ENCODE measurements around the gene KCNQ1OT1.

The KCNQ1OT1 gene

DNA sequence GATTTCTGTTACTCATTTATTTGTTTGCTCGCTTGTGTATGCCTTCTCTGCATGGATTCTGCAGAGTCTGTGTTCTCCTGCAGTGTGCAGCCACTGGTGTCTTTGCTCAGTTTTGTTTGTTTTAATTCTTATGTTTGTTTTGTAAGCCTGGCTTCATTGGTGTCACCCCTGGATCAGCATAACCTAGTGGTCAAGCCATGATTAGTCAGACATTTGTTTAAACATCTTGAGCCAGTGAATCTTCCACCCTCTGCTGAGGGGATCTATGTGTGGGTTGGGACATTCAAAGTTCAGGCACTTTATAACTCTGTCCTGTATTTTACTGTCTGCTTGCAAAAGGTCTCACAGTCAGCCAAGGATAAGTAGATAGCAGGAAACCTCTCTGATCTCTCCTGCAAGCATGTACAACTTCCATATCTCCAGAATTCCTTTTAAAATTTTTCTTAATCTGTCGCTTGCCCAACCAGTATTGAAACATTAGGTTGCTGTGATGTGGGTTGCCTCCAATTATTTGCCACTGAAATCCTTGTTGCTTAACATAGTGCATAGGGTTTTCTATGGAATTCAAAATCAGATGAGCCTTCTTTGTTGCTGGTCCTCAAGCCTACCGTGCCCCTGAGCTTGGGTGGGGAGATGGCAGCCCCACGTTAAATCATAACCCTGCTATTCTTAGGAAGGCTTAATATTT is 86.8 kb downstream of the KCNQ1OT1 start:
- no peak for DNase-seq (ENCODE audit: low read depth in 2 of 3, low spot score in 1 of 3)

DNA sequence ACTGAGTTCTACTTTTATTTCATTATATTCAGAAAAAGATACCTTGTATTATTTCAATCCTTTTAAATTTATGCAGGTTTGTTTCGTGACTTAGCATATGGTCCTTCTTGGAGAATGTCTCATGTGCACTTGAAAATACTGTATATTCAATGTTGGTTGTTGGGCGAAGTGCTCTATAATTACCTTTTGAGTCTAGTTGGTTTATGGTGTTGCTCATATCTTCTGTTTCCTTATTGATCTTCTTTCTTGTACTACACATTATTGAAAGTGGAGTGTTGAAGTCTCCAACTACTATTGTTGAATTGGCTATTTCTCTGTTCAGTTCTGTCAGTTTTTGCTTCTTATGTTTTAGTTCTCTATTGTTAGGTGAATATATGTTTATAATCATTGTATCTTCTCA is 90.4 kb downstream of the KCNQ1OT1 start:
- DNase-seq (ENCODE audit: low read depth in 2 of 3, low spot score in 1 of 3) = no peak

DNA sequence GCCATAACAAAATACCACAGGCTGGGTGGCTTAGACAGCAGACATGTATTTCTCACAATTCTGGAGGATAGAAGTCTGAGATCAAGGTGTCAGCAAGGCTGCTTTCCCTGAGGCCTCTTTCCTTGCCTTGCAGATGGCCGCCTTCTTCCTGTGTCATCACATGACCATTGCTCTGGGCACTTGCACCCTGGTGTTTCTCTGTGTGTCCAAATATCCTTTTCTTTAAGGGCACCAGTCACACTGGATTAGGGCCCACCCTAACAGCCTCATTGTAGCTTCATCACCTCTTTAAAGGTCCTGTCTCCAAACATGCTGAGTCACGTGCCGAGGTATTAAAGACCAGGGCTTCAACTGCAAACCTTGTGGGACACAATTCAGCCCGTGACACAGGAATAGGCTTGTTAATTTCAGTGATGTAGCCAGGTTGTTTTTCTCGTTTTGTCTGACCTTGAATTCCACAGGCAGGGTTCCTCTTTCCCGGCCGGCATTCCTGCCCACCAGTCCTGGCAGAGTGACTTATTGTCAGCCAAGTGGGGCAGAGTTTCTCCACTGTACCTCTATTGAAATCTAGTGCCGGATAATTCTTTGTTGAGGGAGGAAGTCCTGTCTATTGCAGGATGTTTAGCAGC is 100.1 kb downstream of the KCNQ1OT1 start:
- DNase-seq (ENCODE audit: low read depth in 2 of 3, low spot score in 1 of 3) = no peak

DNA sequence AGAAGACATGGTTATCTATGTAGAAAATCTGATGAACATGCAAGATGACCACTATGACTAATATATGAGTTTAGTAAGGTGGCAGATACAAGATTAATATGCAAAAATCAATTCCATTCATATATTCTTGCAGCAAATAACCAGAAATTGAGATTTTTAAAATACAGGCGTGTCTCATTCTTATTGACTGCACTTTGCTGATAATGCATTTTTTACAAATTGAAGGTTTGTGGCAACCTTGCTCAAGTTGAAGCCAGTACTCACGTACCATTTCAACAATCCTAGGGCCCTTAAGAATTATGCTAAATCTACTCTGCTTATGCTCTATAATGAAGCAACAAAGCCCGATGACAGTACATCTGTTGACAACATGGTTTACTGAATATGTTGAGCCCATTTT is 104.6 kb downstream of the KCNQ1OT1 start:
- DNase-seq (ENCODE audit: low read depth in 2 of 3, low spot score in 1 of 3) = no peak

DNA sequence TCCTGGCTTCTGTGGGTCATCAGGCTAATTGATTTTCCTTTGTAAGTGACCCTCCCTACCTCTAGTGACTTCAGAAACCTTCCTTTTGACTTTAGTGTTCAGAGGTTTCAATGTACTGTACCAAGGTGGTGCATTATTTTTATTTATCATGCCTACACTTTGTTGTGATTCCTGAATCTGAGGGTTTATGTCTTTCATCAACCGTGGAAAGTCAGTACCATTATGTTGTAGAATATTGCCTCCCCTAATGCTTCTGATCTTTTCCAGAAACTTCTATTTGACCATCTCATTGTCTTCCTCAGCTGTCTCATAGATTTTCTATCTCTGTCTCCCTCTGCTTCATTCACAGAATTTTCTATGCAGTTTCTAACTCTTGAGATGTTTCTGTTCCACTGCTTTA is 105.5 kb downstream of the KCNQ1OT1 start:
- DNase-seq (ENCODE audit: low read depth in 2 of 3, low spot score in 1 of 3) = no peak

DNA sequence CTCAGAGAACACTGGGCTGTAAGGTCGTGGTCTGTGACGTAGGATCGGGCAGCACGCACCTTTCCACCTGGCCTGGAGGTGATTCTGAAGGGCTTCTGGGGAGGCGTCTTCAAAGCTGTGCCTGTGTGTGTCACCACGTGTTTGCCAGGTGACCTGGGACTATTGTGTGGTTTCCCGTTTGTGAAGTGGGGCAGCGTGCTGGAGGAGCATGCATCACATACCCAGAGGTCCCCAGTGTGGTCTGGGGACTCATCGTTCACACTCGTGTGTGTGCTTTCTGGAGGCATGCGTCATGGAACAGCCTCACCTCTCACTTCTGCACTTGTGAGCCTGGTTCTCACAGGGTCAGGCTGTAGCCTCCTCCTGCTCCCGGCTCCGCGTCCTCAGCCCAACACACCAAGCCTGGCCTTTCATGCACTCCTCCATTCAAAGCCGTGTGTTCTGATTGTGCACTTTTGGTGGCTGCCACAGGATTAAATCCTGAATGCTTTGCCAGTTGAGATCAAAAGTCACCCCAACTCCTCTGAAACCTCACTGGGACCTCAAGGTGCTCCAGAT is 106.3 kb downstream of the KCNQ1OT1 start:
- no peak for DNase-seq (ENCODE audit: low read depth in 2 of 3, low spot score in 1 of 3)

DNA sequence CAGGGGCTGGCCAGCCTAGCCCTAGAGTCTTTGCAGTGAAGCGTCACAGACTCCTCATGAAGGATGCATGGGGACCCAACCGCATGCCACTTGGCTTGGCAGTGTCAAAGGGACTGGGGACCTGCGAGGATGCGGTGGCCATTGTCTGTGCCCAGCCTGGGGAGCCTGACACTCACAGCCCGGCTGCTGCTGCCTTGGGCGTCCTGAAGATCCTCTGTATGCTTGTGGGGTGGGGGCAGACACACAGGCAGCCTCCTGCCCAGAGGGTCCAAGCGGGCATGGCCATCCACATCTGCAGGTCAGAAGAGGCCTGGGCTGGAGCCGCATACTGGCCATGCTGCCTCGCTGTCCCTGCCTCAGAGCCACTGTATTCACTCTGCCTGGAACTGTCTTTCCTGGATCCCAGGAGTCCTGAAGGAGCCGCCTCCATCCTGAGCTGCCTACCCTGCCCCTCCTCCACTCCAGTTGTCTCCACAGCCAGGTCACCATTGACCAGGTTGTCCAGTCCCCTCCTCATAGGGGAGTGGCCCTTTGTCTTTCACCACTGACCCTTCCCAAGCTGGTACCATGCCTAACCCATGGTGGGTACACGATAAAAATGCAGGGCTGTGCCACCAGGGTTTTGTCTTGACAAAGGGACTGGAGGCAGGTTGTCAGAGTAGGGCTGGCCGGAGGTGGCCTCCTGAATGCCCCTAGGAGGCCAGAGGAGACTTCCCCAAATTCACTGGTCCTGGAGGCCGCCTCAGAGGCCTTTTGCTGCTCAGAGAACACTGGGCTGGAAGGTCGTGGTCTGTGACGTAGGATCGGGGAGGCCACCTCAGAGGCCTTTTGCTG is 107.0 kb downstream of the KCNQ1OT1 start:
- no peak for DNase-seq (ENCODE audit: low read depth in 2 of 3, low spot score in 1 of 3)

DNA sequence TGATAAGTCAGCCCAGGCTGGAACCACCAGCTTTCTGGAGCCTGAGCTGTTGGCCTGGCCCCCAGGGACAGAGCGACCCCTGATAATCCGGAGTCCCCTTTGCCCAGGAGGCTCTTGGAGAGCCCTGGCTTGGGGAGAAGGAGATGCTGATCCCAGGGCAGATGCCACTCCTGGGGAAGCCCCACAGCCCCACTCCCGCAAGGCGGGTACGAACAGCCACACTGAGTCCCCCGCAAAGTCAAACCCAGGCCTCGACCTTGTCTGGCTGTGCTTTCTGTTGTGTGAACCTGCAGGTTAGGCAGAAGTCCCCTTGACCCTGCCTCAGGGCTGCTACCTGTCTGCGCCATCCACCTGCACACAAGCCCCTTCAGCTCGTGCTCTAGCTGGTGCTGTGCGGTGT is 108.0 kb downstream of the KCNQ1OT1 start:
- no peak for DNase-seq (ENCODE audit: low read depth in 2 of 3, low spot score in 1 of 3)

DNA sequence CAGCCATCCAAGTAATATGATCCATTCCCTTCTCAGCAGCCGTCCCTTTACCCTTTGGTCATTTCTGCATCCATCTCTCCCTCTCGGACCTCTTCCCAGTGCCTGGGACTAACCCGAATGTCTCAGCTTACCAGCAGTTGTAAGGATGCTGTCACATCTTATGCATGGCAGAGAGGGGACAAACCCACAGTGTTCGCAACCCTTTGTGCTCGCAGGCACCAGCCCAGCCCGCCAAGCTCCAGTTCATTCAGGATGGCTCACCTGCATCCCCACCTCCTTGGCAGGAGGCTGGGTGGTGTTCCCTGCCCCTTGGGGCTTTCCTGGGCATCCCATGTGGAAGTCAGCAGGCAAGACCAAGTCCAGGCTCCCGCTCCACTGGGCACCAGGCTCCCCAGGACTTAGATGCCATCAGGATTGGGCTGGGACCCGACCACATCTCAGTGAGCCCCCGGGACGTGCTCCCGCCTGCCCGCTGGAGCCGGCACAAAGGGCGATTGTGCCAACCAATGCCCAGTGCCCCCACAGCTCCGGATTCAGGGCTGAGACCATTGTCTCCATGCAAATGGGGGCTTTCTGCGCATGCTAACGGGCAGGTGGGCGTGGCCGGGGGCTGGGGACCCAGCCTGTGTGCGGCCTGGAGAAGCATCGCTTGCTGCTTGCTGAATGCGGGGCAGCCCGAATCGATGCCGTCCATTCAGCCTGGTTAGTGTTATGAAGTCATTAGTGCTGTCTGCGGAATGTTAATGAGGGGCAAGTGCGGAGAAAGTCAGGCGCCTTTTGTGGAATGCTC is 108.6 kb downstream of the KCNQ1OT1 start:
- DNase-seq (ENCODE audit: low read depth in 2 of 3, low spot score in 1 of 3) = no peak

DNA sequence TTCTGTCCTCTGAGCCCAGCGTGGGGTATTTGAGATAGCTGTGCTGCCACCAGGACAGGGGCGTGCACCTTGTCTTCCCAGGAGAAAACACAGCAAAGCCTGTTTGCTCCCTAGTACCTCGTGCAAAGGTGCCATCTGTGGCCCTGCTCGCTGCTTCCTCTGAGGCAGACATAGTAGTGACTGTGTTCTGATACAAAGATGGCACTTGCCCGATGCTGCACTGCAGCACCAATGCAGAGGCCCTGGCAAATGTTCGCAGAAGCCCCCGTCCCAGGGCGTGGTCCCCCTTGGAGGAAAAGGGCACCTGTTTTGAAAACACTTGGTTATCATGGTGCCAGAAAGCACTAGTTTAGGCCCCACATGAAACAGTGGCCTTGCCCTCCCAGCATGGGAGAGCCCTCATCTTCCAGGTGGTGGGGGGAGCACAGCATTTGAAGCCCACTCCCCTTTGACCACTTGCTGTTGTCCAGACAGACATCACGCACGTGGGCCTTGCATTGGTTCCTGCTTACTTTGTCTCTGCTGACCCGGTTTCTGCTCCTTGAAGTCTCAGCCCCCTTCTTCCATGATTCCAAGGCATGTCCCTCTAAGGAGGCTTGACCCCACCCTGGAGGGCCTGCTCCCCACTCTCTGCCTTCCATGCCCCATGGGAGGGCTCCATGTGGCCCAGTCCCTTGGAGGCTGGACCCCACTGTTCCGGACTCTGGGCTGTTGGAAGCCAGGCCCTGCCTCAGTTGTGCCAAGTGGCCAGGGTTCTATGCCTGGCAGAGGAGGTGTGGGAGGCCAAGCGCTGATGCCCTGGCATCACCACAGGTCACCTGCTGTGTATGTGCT is 109.4 kb downstream of the KCNQ1OT1 start:
- DNase-seq (ENCODE audit: low read depth in 2 of 3, low spot score in 1 of 3) = no peak

DNA sequence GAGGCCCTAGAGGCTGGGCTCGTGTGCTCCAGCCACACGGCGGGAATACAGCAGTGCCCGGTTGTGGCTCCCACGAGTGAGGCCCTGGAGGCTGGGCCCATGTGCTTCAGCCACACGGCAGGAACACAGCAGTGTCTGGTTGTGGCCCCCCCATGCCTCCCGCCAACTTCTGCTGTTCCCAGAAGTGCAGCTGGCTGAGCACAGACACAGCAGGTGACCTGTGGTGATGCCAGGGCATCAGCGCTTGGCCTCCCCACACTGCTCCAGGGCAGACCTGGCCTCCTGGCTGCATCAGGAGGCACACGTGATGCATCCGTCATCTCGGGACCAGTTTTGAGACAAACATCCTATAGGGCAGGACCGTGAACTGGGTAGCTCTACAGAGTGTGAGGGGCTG is 110.3 kb downstream of the KCNQ1OT1 start:
- no peak for DNase-seq (ENCODE audit: low read depth in 2 of 3, low spot score in 1 of 3)

DNA sequence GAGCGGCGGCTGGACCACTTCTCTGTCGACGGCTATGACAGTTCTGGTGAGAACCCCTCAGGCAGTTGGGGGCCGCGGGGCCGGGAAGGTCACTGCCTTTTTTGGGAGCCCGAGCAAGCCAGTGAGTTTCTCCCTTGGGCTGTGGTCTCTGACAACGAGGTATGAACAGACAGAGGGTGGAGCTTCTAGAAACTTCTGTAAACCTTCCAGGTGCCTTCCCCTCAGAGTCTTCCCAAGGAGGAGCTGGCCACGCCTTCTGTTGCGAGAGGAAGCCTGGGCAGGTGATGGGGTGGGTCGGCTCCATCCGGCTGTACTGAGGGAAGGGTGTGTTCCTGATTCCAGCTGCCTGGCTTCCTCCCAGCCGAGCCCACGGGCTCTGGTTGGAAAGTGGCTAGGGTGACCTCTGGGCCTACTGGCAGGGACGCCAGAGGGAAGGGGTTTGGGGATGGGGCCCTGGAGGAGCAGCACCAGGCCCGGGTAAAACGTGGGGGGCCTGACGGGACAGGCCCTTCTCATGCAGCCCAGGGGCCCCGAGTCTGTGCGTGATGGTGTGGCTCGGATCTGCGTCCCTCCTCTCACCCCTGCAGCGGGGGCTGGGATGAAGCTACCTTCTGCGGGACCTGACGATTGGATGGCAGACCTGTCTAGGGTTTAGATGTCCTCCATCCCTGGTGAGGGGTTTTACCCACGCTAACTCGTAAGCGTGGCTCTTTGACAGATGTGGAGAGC is 110.8 kb downstream of the KCNQ1OT1 start:
- DNase-seq (ENCODE audit: low read depth in 2 of 3, low spot score in 1 of 3) = no peak

DNA sequence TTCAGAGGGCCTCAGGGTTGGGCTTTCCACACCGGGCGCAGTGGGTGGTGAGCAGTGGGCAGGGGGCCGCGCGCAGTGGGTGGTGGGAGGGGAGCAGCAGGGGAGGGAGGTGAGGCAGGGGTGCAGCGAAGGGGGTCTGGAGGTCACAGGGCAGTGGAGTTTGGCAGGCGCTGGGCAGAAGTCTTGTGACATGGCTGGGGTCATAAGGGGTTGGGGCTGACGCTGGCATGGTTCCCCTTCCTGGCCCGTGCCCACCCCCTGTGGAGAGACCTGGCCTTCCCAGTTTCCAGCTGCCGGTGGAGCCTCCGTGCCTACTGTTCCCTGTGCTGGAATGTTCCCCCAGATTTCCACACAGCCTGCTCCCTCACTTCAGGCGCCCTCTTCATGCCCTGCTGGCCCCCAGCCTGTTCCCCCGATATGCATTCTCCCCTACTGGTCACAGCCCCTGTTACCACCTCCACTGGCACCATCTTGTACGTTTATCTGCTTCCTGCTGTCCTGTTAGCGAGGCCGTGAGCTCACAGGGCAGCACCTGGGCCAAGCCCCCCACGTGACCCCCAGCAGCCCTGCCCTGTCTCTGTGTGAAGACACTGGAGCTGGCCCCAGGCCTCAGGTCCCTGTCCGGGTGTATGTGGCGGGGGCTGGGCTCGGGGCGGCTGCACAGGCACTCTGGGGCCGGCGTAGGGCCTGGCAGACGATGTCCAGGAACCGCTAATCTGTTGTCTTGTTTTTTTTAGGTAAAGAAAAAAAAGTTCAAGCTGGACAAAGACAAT is 111.6 kb downstream of the KCNQ1OT1 start:
- no peak for DNase-seq (ENCODE audit: low read depth in 2 of 3, low spot score in 1 of 3)

DNA sequence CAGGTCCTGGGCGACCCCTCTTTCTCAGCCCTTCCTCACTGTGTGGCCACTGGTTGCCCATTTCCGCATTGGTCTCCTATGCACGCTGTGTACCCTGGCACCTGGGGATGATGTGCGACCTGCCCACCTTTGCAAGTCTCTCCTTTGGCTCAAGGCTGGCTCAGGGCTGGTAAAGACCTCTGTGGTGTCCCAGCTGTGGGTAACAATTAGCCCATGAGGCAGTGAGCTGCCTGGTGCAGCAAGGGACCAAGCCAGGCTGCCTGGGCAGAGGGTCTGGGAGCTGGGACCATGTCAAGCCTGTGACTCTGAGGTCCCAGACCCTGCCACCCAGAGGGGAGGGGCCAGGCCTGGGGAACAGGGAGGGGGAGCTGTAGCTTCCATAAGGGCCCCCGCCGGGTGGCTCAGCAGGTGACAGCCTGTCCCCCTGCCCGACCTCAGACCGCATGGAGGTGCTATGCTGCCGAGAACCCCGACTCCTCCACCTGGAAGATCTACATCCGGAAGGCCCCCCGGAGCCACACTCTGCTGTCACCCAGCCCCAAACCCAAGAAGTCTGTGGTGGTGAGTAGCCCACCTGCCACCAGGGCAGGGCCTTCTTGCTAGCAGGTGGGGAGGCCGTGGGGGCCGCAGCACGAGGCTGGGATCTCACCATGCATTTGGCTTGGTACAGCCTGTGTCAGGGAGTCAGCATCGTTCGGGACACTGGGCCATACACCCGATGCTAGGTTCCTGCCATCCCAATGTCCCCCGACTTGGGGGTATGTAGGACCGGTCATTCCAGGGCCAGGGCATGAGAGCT is 112.5 kb downstream of the KCNQ1OT1 start:
- DNase-seq (ENCODE audit: low read depth in 2 of 3, low spot score in 1 of 3) = no peak

DNA sequence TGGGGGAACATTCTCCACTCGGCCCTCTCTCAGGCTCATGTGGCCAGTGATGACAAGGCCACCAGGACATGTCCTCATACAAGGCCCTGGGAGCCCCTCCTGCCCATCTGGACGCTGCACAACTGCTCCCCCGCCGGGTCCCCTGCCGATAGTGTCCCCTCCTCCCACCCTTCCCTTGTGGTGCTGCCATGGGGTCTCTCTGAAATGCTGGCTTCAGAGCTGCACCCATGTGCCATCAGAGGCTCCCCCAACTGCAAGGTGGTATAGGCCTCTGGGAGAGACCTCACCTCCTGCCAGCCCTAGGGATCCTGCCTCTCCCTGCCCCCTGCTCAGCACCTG is 113.0 kb downstream of the KCNQ1OT1 start:
- no peak for DNase-seq (ENCODE audit: low read depth in 2 of 3, low spot score in 1 of 3)

DNA sequence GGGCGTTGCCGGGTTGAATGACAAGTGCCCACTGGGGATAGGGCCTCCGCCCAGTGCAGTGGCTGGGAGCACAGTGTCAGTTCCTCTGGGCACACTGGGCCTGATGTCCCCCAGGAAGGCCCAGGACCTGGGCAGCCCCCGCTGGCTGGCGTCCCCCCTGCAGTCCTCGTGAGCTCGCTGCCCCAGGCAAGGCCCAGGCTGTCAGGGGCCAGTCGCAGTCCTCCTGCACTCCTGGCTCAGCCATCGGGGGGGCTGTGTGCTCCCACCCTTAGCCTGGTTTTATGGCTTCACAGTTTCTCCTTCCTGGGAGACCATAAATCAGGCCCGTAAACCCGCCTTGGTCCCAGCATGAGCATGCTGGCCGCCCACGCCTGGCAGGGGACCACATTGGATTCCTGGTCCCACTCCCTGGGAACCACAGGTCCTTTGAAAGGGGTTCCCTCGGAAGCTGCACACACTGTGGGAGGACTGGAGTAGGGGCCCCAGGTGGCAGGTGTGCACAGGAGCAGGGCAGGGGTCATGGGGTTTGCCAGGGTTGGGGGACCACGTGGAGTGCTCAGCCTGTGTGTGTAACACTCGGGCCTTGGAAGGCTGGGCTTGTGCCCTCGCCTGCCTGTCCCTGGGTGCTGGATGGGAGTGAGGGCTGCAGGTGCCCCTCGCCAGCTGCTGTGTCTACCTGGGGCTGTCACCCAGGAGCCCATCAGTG is 113.6 kb downstream of the KCNQ1OT1 start:
- DNase-seq (ENCODE audit: low read depth in 2 of 3, low spot score in 1 of 3) = no peak

DNA sequence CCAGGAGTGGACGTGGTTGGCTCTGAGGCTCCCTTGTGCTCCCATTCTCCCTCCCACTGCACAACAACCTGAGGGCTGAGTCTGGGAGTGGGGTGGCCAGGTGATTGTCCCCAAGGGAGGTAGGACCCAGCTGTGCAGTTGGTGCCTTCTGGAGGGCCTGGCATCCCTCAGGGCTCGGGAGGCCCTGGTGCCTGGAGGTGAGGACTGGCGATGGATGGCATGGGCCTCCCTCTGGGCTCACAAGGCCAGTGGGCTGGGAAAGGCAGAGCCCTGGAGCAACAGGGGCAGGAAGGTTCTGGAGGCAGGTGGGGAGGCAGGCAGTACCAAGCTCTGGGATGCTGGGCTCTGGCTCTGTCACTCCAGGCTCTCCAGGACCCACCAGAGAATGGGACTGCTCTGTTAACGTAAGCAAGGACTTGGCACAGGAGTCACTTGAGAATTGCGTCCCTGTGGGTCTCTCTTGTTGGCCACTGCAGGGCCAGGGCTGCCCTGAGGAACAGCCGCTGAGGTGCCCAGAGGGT is 114.2 kb downstream of the KCNQ1OT1 start:
- DNase-seq (ENCODE audit: low read depth in 2 of 3, low spot score in 1 of 3) = no peak
